H1 (cell line): Measurements from ENCODE around the gene GPC6. TPM values are rescaled to one million over a fixed set of nuclear protein-coding genes. Genes with fewer than 3 reads are reported as not detected.

Experiments
- CTCF ChIA-PET: fragments of 300-600 bp; sonication (Branson Sonifier 250); formaldehyde crosslinking; loops from one replicate; lab custom pipeline; 2021; ENCODE audit not compliant: partially characterized antibody; lab: Charles Lee
- POLR2A ChIA-PET: fragments of 300-600 bp; sonication (Branson Sonifier 250); formaldehyde crosslinking; loops from one replicate; lab custom pipeline; 2021; ENCODE audit warnings: inconsistent platforms; ENCODE audit not compliant: partially characterized antibody; lab: Charles Lee
- DNase-seq, 2 experiments: peaks; one replicate each; pipeline versions ENCODE4 v3.0.0 to v3.0.0-alpha.2; 2010 to 2022; ENCODE audit warnings: low spot score in 2 of 2, low read depth in 1 of 2, mixed read lengths in 1 of 2
- FAIRE-seq: peaks from 2 replicates; lab custom pipeline; 2011; peaks lifted over from hg19 to GRCh38; lab: Jason Lieb, UNC
- H2AFZ ChIP-seq: 2 replicates; pipeline ENCODE4 v1.8.1; 2012; ENCODE audit warnings: low read length, inconsistent platforms
- H2AK5ac ChIP-seq: 2 replicates; pipeline ENCODE4 v1.6.1; 2013; ENCODE audit warnings: low read depth, low read length
- H2BK120ac ChIP-seq: replicated peaks from 2 replicates; pipeline ENCODE3; 2013; ENCODE audit warnings: low read depth, low read length, inconsistent platforms
- H2BK12ac ChIP-seq: 2 replicates; pipeline ENCODE4 v1.6.1; 2013; ENCODE audit warnings: low read depth, low read length
- H2BK15ac ChIP-seq: 2 replicates; pipeline ENCODE4 v1.6.1; 2013; ENCODE audit warnings: low read length
- H2BK20ac ChIP-seq: 2 replicates; pipeline ENCODE4 v1.6.1; 2013; ENCODE audit warnings: low read length
- H2BK5ac ChIP-seq: 2 replicates; pipeline ENCODE4 v1.6.1; 2013; ENCODE audit warnings: low read depth, low read length
- H3K14ac ChIP-seq: 2 replicates; pipeline ENCODE4 v1.6.1; 2013; ENCODE audit warnings: inconsistent platforms; ENCODE audit not compliant: insufficient read length
- H3K18ac ChIP-seq: 2 replicates; pipeline ENCODE4 v1.6.1; 2013; ENCODE audit warnings: low read length; ENCODE audit errors: extremely low read depth
- H3K23ac ChIP-seq: 2 replicates; pipeline ENCODE4 v1.6.1; 2013; ENCODE audit warnings: inconsistent platforms; ENCODE audit not compliant: insufficient read length
- H3K23me2 ChIP-seq: 2 replicates; pipeline ENCODE4 v1.6.1; 2013; ENCODE audit warnings: low read depth, low read length
- H3K27ac ChIP-seq: 2 replicates; pipeline ENCODE4 v1.6.1; 2011; ENCODE audit warnings: low read depth, low read length, inconsistent platforms
- H3K27me3 ChIP-seq, 4 experiments: replicated peaks in 1 of 4; 1 replicate in 1 of 4; 2 replicates in 3 of 4; pipeline versions ENCODE4 v1.6.1 to v1.8.1; 2011 to 2013; ENCODE audit warnings: low read length in 3 of 4, mild to moderate bottlenecking in 3 of 4, inconsistent platforms in 2 of 4, mixed read lengths in 2 of 4, moderate library complexity in 1 of 4; ENCODE audit not compliant: control insufficient read depth in 3 of 4, insufficient read depth in 3 of 4; ENCODE audit errors: extremely low read depth in 1 of 4
- H3K36me3 ChIP-seq, 4 experiments: 2 replicates each; pipeline versions ENCODE4 v1.6.1 to v1.8.1; 2011 to 2013; ENCODE audit warnings: mild to moderate bottlenecking in 4 of 4, low read length in 3 of 4, moderate library complexity in 2 of 4, control low read depth in 1 of 4, inconsistent platforms in 1 of 4; ENCODE audit not compliant: insufficient read depth in 4 of 4, control insufficient read depth in 2 of 4
- H3K4ac ChIP-seq: replicated peaks from 2 replicates; pipeline ENCODE3; 2013; ENCODE audit warnings: low read length, low read depth, mixed read lengths, inconsistent platforms; ENCODE audit not compliant: insufficient read length
- H3K4me1 ChIP-seq, 4 experiments: replicated peaks in 1 of 4; 1 replicate in 1 of 4; 2 replicates in 3 of 4; pipeline versions ENCODE4 v1.6.1 to v1.8.1; 2011 to 2013; ENCODE audit warnings: low read length in 3 of 4, inconsistent platforms in 2 of 4, mixed read lengths in 1 of 4; ENCODE audit not compliant: insufficient read depth in 4 of 4, control insufficient read depth in 3 of 4
- H3K4me2 ChIP-seq, 2 experiments: 2 replicates each; pipeline versions ENCODE4 v1.6.1 to v1.8.1; 2011 to 2013; ENCODE audit warnings: low read depth in 2 of 2, low read length in 2 of 2, control low read depth in 1 of 2, inconsistent platforms in 1 of 2, mild to moderate bottlenecking in 1 of 2; ENCODE audit not compliant: insufficient read depth in 1 of 2
- H3K4me3 ChIP-seq, 4 experiments: fragments of 200-600, 300-600 bp in 1 of 4; sonication (generic), shearing (Covaris generic), sonication (Bioruptor Twin) in 1 of 4; 2 replicates each; pipeline versions ENCODE4 v1.5.1 to v1.8.1; 2011 to 2016; ENCODE audit warnings: low read length in 4 of 4, low read depth in 3 of 4, control low read depth in 2 of 4, inconsistent platforms in 2 of 4, mild to moderate bottlenecking in 2 of 4, mixed read lengths in 1 of 4, moderate library complexity in 1 of 4; ENCODE audit not compliant: insufficient read depth in 2 of 4; ENCODE audit errors: extremely low read depth in 1 of 4
- H3K56ac ChIP-seq: replicated peaks from 2 replicates; pipeline ENCODE3; 2013; ENCODE audit warnings: low read depth, mild to moderate bottlenecking, mixed read lengths, low read length, inconsistent platforms; ENCODE audit not compliant: insufficient read length
- H3K79me1 ChIP-seq: 2 replicates; pipeline ENCODE4 v1.6.1; 2013; ENCODE audit warnings: low read depth, low read length, control low read depth
- H3K79me2 ChIP-seq, 2 experiments: 2 replicates each; pipeline versions ENCODE4 v1.6.1 to v1.8.1; 2012 to 2013; ENCODE audit warnings: low read length in 2 of 2, mild to moderate bottlenecking in 2 of 2, inconsistent platforms in 1 of 2; ENCODE audit not compliant: insufficient read depth in 2 of 2, control insufficient read depth in 1 of 2
- H3K9ac ChIP-seq, 4 experiments: replicated peaks in 1 of 4; 1 replicate in 1 of 4; 2 replicates in 3 of 4; pipeline versions ENCODE4 v1.6.1 to v1.8.1; 2011 to 2013; ENCODE audit warnings: low read depth in 3 of 4, low read length in 3 of 4, control low read depth in 2 of 4, mild to moderate bottlenecking in 2 of 4, moderate library complexity in 2 of 4, inconsistent platforms in 1 of 4; ENCODE audit errors: extremely low read depth in 1 of 4
- H3K9me3 ChIP-seq, 2 experiments: 2 replicates each; pipeline versions ENCODE4 v1.6.1 to v1.8.1; 2012 to 2013; ENCODE audit warnings: mild to moderate bottlenecking in 2 of 2, moderate library complexity in 2 of 2, control low read depth in 1 of 2, inconsistent platforms in 1 of 2, low read depth in 1 of 2, low read length in 1 of 2, mixed read lengths in 1 of 2; ENCODE audit not compliant: insufficient read depth in 2 of 2
- H4K20me1 ChIP-seq, 2 experiments: replicated peaks in 1 of 2; 2 replicates each; pipeline versions ENCODE3 to v1.8.1; 2011 to 2013; ENCODE audit warnings: inconsistent platforms in 2 of 2, low read length in 2 of 2, mild to moderate bottlenecking in 1 of 2; ENCODE audit not compliant: insufficient read depth in 2 of 2, control insufficient read depth in 1 of 2
- H4K5ac ChIP-seq: 2 replicates; pipeline ENCODE4 v1.6.1; 2013; ENCODE audit warnings: low read length, low read depth, mixed read lengths, inconsistent platforms; ENCODE audit not compliant: insufficient read length
- H4K8ac ChIP-seq: 2 replicates; pipeline ENCODE4 v1.8.0; 2013; ENCODE audit warnings: mild to moderate bottlenecking, moderate library complexity, low read length, inconsistent platforms; ENCODE audit not compliant: insufficient read depth; ENCODE audit errors: extremely low read depth
- H4K91ac ChIP-seq: replicated peaks from 2 replicates; pipeline ENCODE3; 2013; ENCODE audit warnings: low read length, mixed read lengths, inconsistent platforms; ENCODE audit not compliant: insufficient read length
- BACH1 ChIP-seq: IDR thresholded peaks from 2 replicates; pipeline ENCODE4 v1.6.1; 2012; ENCODE audit warnings: low read length, improper control_type of control experiment
- CBX5 ChIP-seq: fragments of 300-800, 300-1000 bp; sonication (generic); IDR thresholded peaks from 2 replicates; pipeline ENCODE4 v1.7.1; 2016; ENCODE audit warnings: antibody characterized with exemption, low read length, low read depth
- E2F6 ChIP-seq: IDR thresholded peaks from 2 replicates; pipeline ENCODE4 v1.6.1; 2012; ENCODE audit warnings: inconsistent platforms
- JUND ChIP-seq: IDR thresholded peaks from 2 replicates; pipeline ENCODE4 v1.6.1; 2011; ENCODE audit warnings: mild to moderate bottlenecking, improper control_type of control experiment, low read length
- KDM5A ChIP-seq: fragments of 200-600 bp; IDR thresholded peaks from 2 replicates; pipeline ENCODE4 v1.7.1; 2012; ENCODE audit warnings: mild to moderate bottlenecking, low read length, inconsistent platforms, mixed read lengths
- SP2 ChIP-seq: IDR thresholded peaks from 2 replicates; pipeline ENCODE4 v1.6.1; 2012; ENCODE audit warnings: mild to moderate bottlenecking, low read length, inconsistent platforms
- SRF ChIP-seq: IDR thresholded peaks from 2 replicates; pipeline ENCODE4 v1.6.1; 2011; ENCODE audit warnings: mild to moderate bottlenecking, low read depth, low read length, moderate library complexity
- WGBS, 2 experiments: shearing (Covaris generic) in 1 of 2; methylation state at CpG; one replicate each; pipeline versions ENCODE4 v1.1.6 to v1.1.7; 2013 to 2015; ENCODE audit warnings: low lambda C conversion rate in 2 of 2, mixed read lengths in 2 of 2, inconsistent platforms in 1 of 2, low coverage in 1 of 2, missing lambda C conversion rate in 1 of 2; ENCODE audit not compliant: insufficient replicate concordance in 2 of 2, insufficient coverage in 1 of 2, insufficient read length in 1 of 2; ENCODE audit errors: extremely low coverage in 1 of 2, missing lambda C conversion rate in 1 of 2; 5-methylcytosine and 5-hydroxymethylcytosine counted together
- polyA plus RNA-seq, 7 experiments: library from polyadenylated mRNA; depleted of rRNA in 3 of 7; stranded (reverse) in 5 of 7; unstranded in 2 of 7; fragments of >200 nt in 5 of 7; fragments of 200-250 nt in 2 of 7; gene quantifications; 1 replicate in 5 of 7; 2 replicates in 1 of 7; 4 replicates in 1 of 7; pipeline versions ENCODE4 v1.2.1 to v1.2.3, GENCODE V29; 2011 to 2013; ENCODE audit warnings: missing spikeins in 2 of 7, mixed read lengths in 2 of 7
- total RNA-seq: library from RNA; stranded (reverse); fragmentation: NEBNext Ultra II Directional; extraction: Animal tissue kit (Norgen Biotek cat#: 25700); gene quantifications from 2 replicates; pipeline ENCODE4 v1.2.1, GENCODE V29; 2021

The GPC6 gene
- total and polyA plus RNA-seq, 2 of the 8 experiments (the other 6 are each of a cell fraction or from before 2014, with no cell fraction given): 5.4 to 12.0 TPM

GRCh38 chr13:94009701-94010100 is 783.1 kb downstream of the GPC6 start:
- Histone ChIP-seq H4K5ac (no peak overlapping the region), H2BK20ac (no peak overlapping the region), H4K20me1 (no peaks in the 10 kb centered on the region), H2AFZ (no peak overlapping the region), H2BK15ac (no peak overlapping the region), H3K56ac (no peak overlapping the region), H3K79me2 (no peaks in the 10 kb centered on the region), H3K14ac (no peak overlapping the region), H2BK120ac (no peak overlapping the region), H3K23ac (no peak overlapping the region), H3K23me2 (no peaks in the 10 kb centered on the region), H3K4me2 (no peak overlapping the region), H4K91ac (no peak overlapping the region), H3K36me3 (no peaks in the 10 kb centered on the region), H3K4ac (no peak overlapping the region), H2BK5ac (no peak overlapping the region), H4K8ac (no peak overlapping the region), H3K4me1 (no peaks in the 10 kb centered on the region), H3K9me3 (no peaks in the 10 kb centered on the region), H3K27ac (no peak overlapping the region), H2AK5ac (no peak overlapping the region), H2BK12ac (no peak overlapping the region), H3K79me1 (no peaks in the 10 kb centered on the region), H3K27me3 (no peaks in the 10 kb centered on the region), H3K18ac (no peak overlapping the region), H3K4me3 (no peak overlapping the region), H3K9ac (no peak overlapping the region)
- ChIA-PET POLR2A (no interaction called here), CTCF (no interaction called here)
- 95% methylated on average over 4 of the region's 4 CpGs; no CpG with 5 or more reads in 1 of the 2 experiments for WGBS, 2 experiments
- no peak for DNase-seq
- TF ChIP-seq SRF: no peak
- TF ChIP-seq E2F6: no peak
- TF ChIP-seq JUND: no peak
- no peak for TF ChIP-seq BACH1
- no peak for TF ChIP-seq SP2
- TF ChIP-seq KDM5A: no peak
- no peak for TF ChIP-seq CBX5
- FAIRE-seq: no peak
